DMS153 treated with DMSO at 0.1 percent for 48 hours (cell line): ENCODE measurements around the gene ORAI2.

Experiments
- DNase-seq: peaks from one replicate; lab custom pipeline; 2025; ENCODE audit not compliant: unreplicated experiment; lab: John Stamatoyannopoulos, UW

Gene ORAI2

GRCh38 chr7:102413611-102414010 lies 19.8 kb upstream of the ORAI2 start:
- no peak for DNase-seq

GRCh38 chr7:102415685-102416225 lies 17.6 kb upstream of the ORAI2 start:
- DNase-seq = no peak

- DNase-seq = no peak
These were observed 17.0 kb upstream of the ORAI2 start for GRCh38 chr7:102416406-102416805.

DNA sequence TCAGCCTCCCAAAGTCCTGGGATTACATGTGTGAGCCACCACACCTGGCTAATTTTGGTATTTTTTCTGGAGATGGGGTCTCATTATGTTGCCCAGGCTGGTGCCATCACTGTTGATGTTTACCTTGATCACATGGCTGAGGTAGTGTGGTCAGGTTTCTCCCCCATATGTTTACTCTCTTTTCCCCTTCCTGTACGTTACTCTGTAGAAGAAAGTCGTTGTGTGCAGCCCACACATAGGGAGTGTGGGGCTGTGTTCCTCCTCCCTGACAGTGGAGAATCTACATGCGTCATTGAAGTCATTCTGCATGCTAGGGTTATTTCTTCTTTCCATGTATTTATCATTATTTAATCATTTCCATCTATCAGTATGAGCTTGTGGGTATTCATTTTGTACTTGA lies 16.3 kb upstream of the ORAI2 start:
- no peak for DNase-seq

GRCh38 chr7:102418592-102418991 lies 14.8 kb upstream of the ORAI2 start:
- DNase-seq = no peak

GRCh38 chr7:102421706-102422240 lies 11.6 kb upstream of the ORAI2 start:
- no peak for DNase-seq

- no peak for DNase-seq
These were observed 9.2 kb upstream of the ORAI2 start for GRCh38 chr7:102424129-102424551.

- DNase-seq = no peak
These were observed 8.6 kb upstream of the ORAI2 start for GRCh38 chr7:102424787-102425218.

- no peak for DNase-seq
These were observed 7.6 kb upstream of the ORAI2 start for GRCh38 chr7:102425639-102426267.

GRCh38 chr7:102426268-102427018 lies 6.9 kb upstream of the ORAI2 start:
- no peak for DNase-seq

DNA sequence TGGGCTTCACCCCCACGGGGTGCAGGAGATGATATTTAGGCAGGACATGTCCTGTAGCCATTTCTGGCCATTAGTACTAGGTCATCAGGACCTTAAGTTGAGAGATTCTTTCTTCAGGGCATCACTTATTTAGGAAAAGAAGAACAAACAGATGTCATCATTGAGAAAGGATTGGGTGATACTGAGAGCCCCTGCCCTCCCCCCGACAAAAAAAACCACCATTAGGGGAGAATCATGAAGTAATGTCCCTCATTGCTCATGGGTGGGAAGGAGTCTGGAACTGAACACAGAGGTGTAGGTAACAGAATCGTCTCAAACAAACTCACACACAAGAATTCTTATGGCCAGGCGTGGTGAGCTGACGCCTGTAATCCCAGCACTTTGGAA lies 6.4 kb upstream of the ORAI2 start:
- DNase-seq = no peak

DNA sequence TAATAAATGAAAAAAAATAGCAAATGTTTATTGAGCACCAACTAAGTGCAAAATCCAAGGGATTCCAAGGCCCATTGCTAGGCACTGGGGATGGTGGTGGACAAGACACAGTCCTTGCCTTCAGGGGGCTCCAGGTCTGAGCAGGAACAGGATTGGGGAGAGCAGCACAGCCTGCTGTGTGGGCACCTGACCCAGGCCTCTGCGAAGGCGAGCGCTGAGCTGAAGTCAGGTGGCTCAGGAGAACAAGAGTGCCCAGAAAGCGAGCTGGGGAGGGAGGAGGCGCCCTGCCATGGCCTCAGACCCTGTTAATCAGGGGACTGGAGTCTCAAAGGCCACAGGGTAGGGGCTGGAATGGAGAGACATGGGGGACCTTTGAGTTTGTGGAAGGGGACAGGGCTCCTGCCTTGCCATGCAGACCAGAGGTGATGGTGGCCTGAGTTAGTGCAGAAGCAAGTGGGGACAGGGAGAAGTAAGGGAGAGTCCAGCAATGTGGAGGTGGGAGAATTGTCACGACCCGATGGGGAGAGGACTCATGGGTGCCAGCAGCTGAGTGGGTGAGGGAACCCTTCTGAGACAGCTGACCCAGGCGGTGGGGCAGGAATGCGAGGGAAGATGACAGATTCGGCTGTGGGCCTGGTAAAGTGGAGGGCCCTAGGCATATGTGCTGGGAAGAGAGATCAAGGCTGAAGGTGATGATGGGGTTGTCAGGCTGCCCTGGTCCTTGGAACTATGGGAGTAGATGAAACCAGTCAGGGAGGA lies 4.1 kb upstream of the ORAI2 start:
- no peak for DNase-seq

DNA sequence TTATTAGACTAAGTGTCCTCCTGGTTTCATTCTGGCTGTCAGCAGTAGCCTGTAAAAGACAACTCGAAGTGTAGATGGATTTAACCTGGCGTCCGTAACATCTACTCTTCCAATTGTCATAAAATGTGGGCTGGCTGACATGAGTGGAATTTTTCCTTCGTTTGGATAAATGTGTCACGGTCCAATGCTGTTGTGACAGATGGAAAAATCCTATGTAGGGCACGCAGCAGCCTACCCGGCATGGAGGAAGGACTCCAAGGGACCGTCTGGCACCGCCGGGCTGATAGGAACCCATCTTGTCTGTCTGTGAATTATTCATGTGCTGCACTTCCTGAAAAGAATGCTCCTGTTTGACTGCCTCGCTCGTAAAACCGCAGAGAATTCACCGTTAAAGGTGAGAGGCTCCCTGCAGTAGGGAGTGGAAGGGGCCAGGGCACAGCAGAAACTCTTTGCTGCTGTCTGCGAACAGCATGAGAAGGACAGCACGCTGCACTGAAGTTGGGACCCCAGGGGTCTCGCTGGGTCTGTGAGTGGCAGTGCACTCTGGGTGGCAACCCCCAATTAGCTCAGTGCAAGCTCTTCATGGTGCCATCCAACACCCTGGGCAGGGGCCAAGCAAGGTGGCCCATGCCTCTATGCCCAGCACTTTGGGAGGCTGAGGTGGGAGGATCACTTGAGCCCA lies 1.6 kb upstream of the ORAI2 start:
- DNase-seq = peak; percentile 57

GRCh38 chr7:102432442-102433218 lies 745 bp upstream of the ORAI2 start:
- no peak for DNase-seq

GRCh38 chr7:102434039-102434486 lies 688 bp downstream of the ORAI2 start:
- DNase-seq = no peak

- no peak for DNase-seq
These were observed 2.7 kb downstream of the ORAI2 start for GRCh38 chr7:102436118-102436517.

GRCh38 chr7:102439963-102440795 lies 6.8 kb downstream of the ORAI2 start:
- no peak for DNase-seq

- DNase-seq = no peak
These were observed 11.7 kb downstream of the ORAI2 start for GRCh38 chr7:102444961-102445673.
